Uterus (tissue), 4 donors: Measurements from ENCODE around the gene VAV1. TPM values are rescaled to one million over a fixed set of nuclear protein-coding genes. Genes with fewer than 3 reads are reported as not detected.
"Not testable (repeated sequence)": the region's sequence is repeated elsewhere in the genome, so short reads cannot be mapped to it uniquely, and the experiment has no call there.

ENCODE experiments used
- DNase-seq, 2 donors: peaks; one replicate each; pipeline ENCODE4 v3.0.0-alpha.2; 2019 to 2020
- H3K27ac ChIP-seq, 2 donors: fragments of 200-600 bp; sonication (generic); 1 replicate in 1 of 2; 2 replicates in 1 of 2; pipeline ENCODE4 v1.5.1; 2016 to 2018
- H3K27me3 ChIP-seq, 2 donors: fragments of 200-600 bp; sonication (generic); one replicate each; pipeline ENCODE4 v1.5.1; 2018 to 2019; ENCODE audit warnings: control low read depth in 1 of 2
- H3K36me3 ChIP-seq, 2 donors: fragments of 200-600 bp; sonication (generic); one replicate each; pipeline ENCODE4 v1.5.1; 2019; ENCODE audit warnings: control low read depth in 1 of 2
- H3K4me1 ChIP-seq, 2 donors: fragments of 200-600 bp; sonication (generic); one replicate each; pipeline ENCODE4 v1.5.1; 2018 to 2019; ENCODE audit warnings: control low read depth in 1 of 2
- H3K4me3 ChIP-seq, 2 donors: fragments of 200-600 bp; sonication (generic); 1 replicate in 1 of 2; 2 replicates in 1 of 2; pipeline ENCODE4 v1.5.1; 2018 to 2019; ENCODE audit warnings: mild to moderate bottlenecking in 1 of 2
- H3K9me3 ChIP-seq, 2 donors: fragments of 200-600 bp; sonication (generic); one replicate each; pipeline ENCODE4 v1.5.1; 2019; ENCODE audit warnings: control low read depth in 1 of 2
- CTCF ChIP-seq, 4 experiments: fragments of 200-600 bp in 2 of 4; fragments of 450-650 bp in 2 of 4; sonication (generic) in 2 of 4; IDR thresholded peaks; one replicate each; pipeline ENCODE4 v1.5.1; 2016 to 2019; ENCODE audit warnings: antibody characterized with exemption in 4 of 4, mild to moderate bottlenecking in 2 of 4, moderate library complexity in 1 of 4
- POLR2A ChIP-seq, 2 donors: fragments of 450-650 bp; IDR thresholded peaks; one replicate each; pipeline ENCODE4 v1.6.1; 2016; ENCODE audit warnings: antibody characterized with exemption in 2 of 2, mild to moderate bottlenecking in 1 of 2, moderate library complexity in 1 of 2
- intact Hi-C: fragments of 100-400 bp; cut with DNase I; formaldehyde crosslinking; loops from one replicate; pipeline ENCODE4 v1.15.1; 2023; ENCODE audit warnings: low total_unique reads
- total RNA-seq, 4 donors: library from RNA; depleted of rRNA in 3 of 4; stranded (reverse); fragments of >200 nt in 3 of 4; gene quantifications; one replicate each; pipeline versions ENCODE4 v1.1.0 to v1.2.4, GENCODE V29; 2014 to 2023
- donor health status: DM: yes; HTN: yes; CAD: no.

The VAV1 gene
- total RNA-seq, 4 donors from 2014 or later, result 0.29 to 7.9 (median 4.6) TPM

DNA sequence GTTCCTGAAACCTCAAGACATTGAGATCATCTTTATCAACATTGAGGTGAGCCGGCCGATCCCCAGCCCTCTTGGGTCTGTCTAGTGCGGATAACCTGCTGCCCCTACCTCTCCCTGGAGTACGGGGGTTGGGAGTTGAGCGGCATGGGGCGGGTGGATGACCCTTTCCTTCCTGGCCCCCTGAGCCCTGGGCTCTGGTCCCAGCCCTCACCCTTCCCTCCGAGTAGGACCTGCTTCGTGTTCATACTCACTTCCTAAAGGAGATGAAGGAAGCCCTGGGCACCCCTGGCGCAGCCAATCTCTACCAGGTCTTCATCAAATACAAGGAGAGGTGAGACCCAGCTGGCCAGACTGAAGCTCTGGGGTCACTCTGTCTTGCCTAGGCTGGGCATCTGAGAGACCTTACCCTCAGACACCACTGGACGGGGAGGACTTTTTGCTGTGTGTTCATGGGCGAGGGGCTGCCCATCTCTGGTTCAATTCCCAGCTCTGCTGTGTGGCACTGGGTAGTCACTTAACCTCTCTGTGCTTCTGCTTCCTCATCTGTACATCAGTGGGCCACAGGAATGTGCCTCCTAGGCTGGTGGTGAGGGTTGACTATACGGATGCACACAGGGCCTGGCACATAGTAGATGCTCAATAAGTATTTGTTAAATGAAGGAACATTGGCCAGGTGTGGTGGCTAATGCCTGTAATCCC, 52.7 kb downstream of the VAV1 start:
- Histone ChIP-seq H3K27me3 (no peaks in the 10 kb centered on the region), H3K4me3 (no peak overlapping the region), H3K36me3 (no peaks in the 10 kb centered on the region), H3K4me1 (no peaks in the 10 kb centered on the region), H3K27ac (no peak overlapping the region), H3K9me3 (peaks cover 0 to 3% of the 10 kb centered on the region in 2 donors)
- no peak for TF ChIP-seq CTCF (IDR thresholded peaks at IDR 0.05)
- TF ChIP-seq POLR2A (IDR thresholded peaks at IDR 0.05), result no peak
- DNase-seq, result no peak
- intact Hi-C loops, result no loop called here

- DNase-seq, result no peak
- intact Hi-C loops, result no loop called here
- no peak for TF ChIP-seq POLR2A (IDR thresholded peaks at IDR 0.05)
- TF ChIP-seq CTCF (IDR thresholded peaks at IDR 0.05), result no peak
- H3K36me3 ChIP-seq, result no peaks in the 10 kb centered on the region
- H3K27ac ChIP-seq, result no peak overlapping the region
- no peaks in the 10 kb centered on the region for H3K4me1 ChIP-seq
- H3K27me3 ChIP-seq, result no peaks in the 10 kb centered on the region
- no peaks in the 10 kb centered on the region for H3K9me3 ChIP-seq
- no peak overlapping the region for H3K4me3 ChIP-seq
These were observed 53.9 kb downstream of the VAV1 start for GRCh38 chr19:6826281-6826920.

DNA sequence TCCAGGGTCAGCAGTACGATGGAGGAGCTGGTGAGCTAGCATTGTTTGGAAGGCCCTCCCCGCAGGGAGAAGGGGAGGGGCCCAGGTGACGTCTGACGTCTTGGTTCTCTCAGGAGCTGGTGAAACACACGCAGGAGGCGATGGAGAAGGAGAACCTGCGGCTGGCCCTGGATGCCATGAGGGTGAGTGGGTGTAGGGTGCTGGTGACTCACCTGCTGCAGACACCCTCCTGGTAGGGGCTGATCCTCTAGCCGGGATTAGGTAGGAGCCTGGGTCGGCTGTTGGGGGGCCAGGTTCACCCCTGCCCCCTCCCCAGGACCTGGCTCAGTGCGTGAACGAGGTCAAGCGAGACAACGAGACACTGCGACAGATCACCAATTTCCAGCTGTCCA, 55.8 kb downstream of the VAV1 start:
- no peak overlapping the region for H3K27ac ChIP-seq
- intact Hi-C loops, result no loop called here
- TF ChIP-seq POLR2A (IDR thresholded peaks at IDR 0.05) (no peak), CTCF (IDR thresholded peaks at IDR 0.05) (no peak)
- no peaks in the 10 kb centered on the region for H3K4me1 ChIP-seq
- no peaks in the 10 kb centered on the region for H3K9me3 ChIP-seq
- H3K36me3 ChIP-seq, result no peaks in the 10 kb centered on the region
- no peak for DNase-seq
- no peaks in the 10 kb centered on the region for H3K27me3 ChIP-seq
- H3K4me3 ChIP-seq, result no peak overlapping the region

GRCh38 chr19:6828698-6829633, 56.5 kb downstream of the VAV1 start:
- Histone ChIP-seq H3K27me3 (no peaks in the 10 kb centered on the region), H3K4me1 (no peaks in the 10 kb centered on the region), H3K9me3 (no peaks in the 10 kb centered on the region), H3K4me3 (no peak overlapping the region), H3K36me3 (no peaks in the 10 kb centered on the region), H3K27ac (no peak overlapping the region)
- no peak for DNase-seq
- TF ChIP-seq CTCF (IDR thresholded peaks at IDR 0.05) (no peak), POLR2A (IDR thresholded peaks at IDR 0.05) (no peak)
- intact Hi-C loops, result no loop called here

DNA sequence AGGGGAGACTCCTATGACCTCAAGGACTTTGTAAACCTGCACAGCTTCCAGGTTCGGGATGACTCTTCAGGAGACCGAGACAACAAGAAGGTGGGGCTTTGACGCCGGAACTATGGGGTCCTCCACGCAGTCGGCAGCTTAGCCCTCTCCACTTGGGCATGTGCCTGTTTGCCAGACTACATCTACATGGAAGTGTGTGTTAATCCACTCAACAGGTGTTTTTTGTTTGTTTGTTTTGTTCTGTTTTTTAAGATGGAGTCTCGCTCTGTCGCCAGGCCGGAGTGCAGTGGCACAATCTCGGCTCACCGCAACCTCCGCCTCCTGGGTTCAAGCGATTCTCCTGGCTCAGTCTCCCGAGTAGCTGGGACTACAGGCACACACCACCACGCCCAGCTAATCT, 57.3 kb downstream of the VAV1 start:
- intact Hi-C loops, DNase-seq, H3K4me1 ChIP-seq, H3K27ac ChIP-seq, H3K9me3 ChIP-seq, H3K36me3 ChIP-seq, H3K27me3 ChIP-seq, H3K4me3 ChIP-seq: not testable (repeated sequence)

DNA sequence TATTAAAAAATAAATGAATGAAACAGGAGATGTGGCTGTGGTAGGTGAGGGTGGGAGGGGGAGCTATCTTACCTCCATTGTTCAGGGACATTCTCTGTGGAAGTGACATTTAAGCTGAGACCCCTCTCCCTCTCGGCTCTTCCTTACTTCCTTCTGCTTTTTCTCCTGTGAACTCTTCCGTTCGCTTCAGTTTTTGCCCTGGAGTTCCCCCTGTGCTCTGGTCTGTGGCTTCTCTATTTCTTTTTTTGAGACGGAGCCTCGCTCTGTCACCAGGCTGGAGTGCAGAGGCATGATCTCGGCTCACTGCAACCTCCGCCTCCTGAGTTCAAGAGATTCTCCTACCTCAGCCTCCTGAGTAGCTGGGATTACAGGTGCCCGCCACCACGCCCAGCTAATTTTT, 58.6 kb downstream of the VAV1 start:
- H3K36me3 ChIP-seq, H3K9me3 ChIP-seq, intact Hi-C loops, H3K4me3 ChIP-seq, H3K27me3 ChIP-seq, H3K27ac ChIP-seq, H3K4me1 ChIP-seq, DNase-seq: not testable (repeated sequence)
